Measurements from ENCODE around the gene ARMCX6. TPM values are rescaled to one million over a fixed set of nuclear protein-coding genes. Genes with fewer than 3 reads are reported as not detected.
"Not testable (repeated sequence)": the region's sequence is repeated elsewhere in the genome, so short reads cannot be mapped to it uniquely, and the experiment has no call there.

Gene ARMCX6
- total RNA-seq: 23.3 TPM
- long read RNA-seq, partial matches to known transcripts: 0 of 3 reads
- long read RNA-seq, other reads (novel, unspliced or antisense): 0 of 3 reads

- intact Hi-C loops (cut with DNase I): no loop called here
- DNase-seq (ENCODE audit: missing footprints): peak; percentile 91
- ATAC-seq: peak; percentile 96
These were observed at the start of gene ARMCX6 for GRCh38 chrX:101617211-101618191. Gene ARMCX6 (minus strand): TSS chrX:101618000. CDS start chrX:101616620, 1,380 bp downstream.

GRCh38 chrX:101659601-101660063, 41.8 kb upstream of the ARMCX6 start, which contains the start of gene ARMCX2:
Gene ARMCX2 (minus strand): TSS chrX:101659850. CDS start chrX:101657588, 2,262 bp downstream.
- ATAC-seq: peak; percentile 88
- intact Hi-C loops (cut with DNase I): no loop called here
- DNase-seq (ENCODE audit: missing footprints): peak; percentile 70

- ATAC-seq (peak; percentile 93), DNase-seq (ENCODE audit: missing footprints) (peak; percentile 85)
- intact Hi-C loops (cut with DNase I): no loop called here
These were observed 41.1 kb upstream of the ARMCX6 start for GRCh38 chrX:101658661-101659491.

GRCh38 chrX:101657495-101657894, 39.7 kb upstream of the ARMCX6 start:
- intact Hi-C loops (cut with DNase I): no loop called here
- ATAC-seq (no peak), DNase-seq (ENCODE audit: missing footprints) (no peak)

- ATAC-seq: no peak
- intact Hi-C loops (cut with DNase I): no loop called here
- DNase-seq (ENCODE audit: missing footprints): no peak
These were observed 39.0 kb upstream of the ARMCX6 start for GRCh38 chrX:101656817-101657216.

GRCh38 chrX:101655534-101655933, 37.7 kb upstream of the ARMCX6 start:
- DNase-seq (ENCODE audit: missing footprints) (no peak), ATAC-seq (no peak)
- intact Hi-C loops (cut with DNase I): no loop called here

GRCh38 chrX:101647716-101648115, 29.9 kb upstream of the ARMCX6 start:
- intact Hi-C loops (cut with DNase I); DNase-seq (ENCODE audit: missing footprints); ATAC-seq: not testable (repeated sequence)

GRCh38 chrX:101642093-101642492, 24.3 kb upstream of the ARMCX6 start:
- DNase-seq (ENCODE audit: missing footprints) (no peak), ATAC-seq (no peak)
- intact Hi-C loops (cut with DNase I): no loop called here

GRCh38 chrX:101639583-101639982, 21.8 kb upstream of the ARMCX6 start:
- DNase-seq (ENCODE audit: missing footprints): no peak
- intact Hi-C loops (cut with DNase I): no loop called here
- ATAC-seq: no peak

- ATAC-seq: no peak
- intact Hi-C loops (cut with DNase I): no loop called here
- DNase-seq (ENCODE audit: missing footprints): no peak
These were observed 1.6 kb upstream of the ARMCX6 start for GRCh38 chrX:101619364-101619763.

GRCh38 chrX:101605728-101606127, 12.1 kb downstream of the ARMCX6 start:
- intact Hi-C loops (cut with DNase I): no loop called here
- DNase-seq (ENCODE audit: missing footprints) (no peak), ATAC-seq (no peak)

GRCh38 chrX:101605146-101605545, 12.7 kb downstream of the ARMCX6 start:
- no peak for DNase-seq (ENCODE audit: missing footprints)
- ATAC-seq: no peak
- intact Hi-C loops (cut with DNase I): no loop called here

- DNase-seq (ENCODE audit: missing footprints) (no peak), ATAC-seq (no peak)
- intact Hi-C loops (cut with DNase I): no loop called here
These were observed 15.7 kb downstream of the ARMCX6 start for GRCh38 chrX:101602077-101602476.

- ATAC-seq; DNase-seq (ENCODE audit: missing footprints): not testable (repeated sequence)
- intact Hi-C loops (cut with DNase I): loop anchor here (5.0 kb wide), 1 partner anchor 198 kb away; no protein-coding TSS in a partner anchor
These were observed 18.2 kb downstream of the ARMCX6 start for GRCh38 chrX:101599592-101599991.

- DNase-seq (ENCODE audit: missing footprints): no peak
- peak; percentile 56 for ATAC-seq
- intact Hi-C loops (cut with DNase I): loop anchor here (5.0 kb wide), 1 partner anchor 201 kb away; no protein-coding TSS in a partner anchor
These were observed 21.9 kb downstream of the ARMCX6 start for GRCh38 chrX:101595739-101596419.

Measured in Right ventricle myocardium inferior (tissue), 1 donor.